ENCODE measurements around the gene ANKRD33B.

Gene ANKRD33B

GRCh38 chr5:10617103-10617502 lies 53.2 kb downstream of the ANKRD33B start:
- CTCF ChIA-PET = interaction anchor here (0.9 to 10.3 kb wide), 5 partner anchors 10 to 72 kb away, joined by 3 to 112 read pairs (median 3); no protein-coding TSS in a partner anchor
- no peak for DNase-seq (ENCODE audit: extremely low spot score)
- no peak for TF ChIP-seq CTCF (IDR thresholded peaks at IDR 0.05; ENCODE audit: control extremely low read depth, extremely low read depth, low read depth, missing control alignments)
- POLR2A ChIA-PET = no interaction called here

- ChIA-PET CTCF (interaction anchor here (4.9 to 10.3 kb wide), 2 partner anchors 9 to 10 kb away, joined by 44 to 112 read pairs; no protein-coding TSS in a partner anchor), POLR2A (no interaction called here)
- no peak for DNase-seq (ENCODE audit: extremely low spot score)
- no peak for TF ChIP-seq CTCF (IDR thresholded peaks at IDR 0.05; ENCODE audit: control extremely low read depth, extremely low read depth, low read depth, missing control alignments)
These were observed 54.4 kb downstream of the ANKRD33B start for GRCh38 chr5:10618311-10618710.

GRCh38 chr5:10619649-10620048 lies 55.8 kb downstream of the ANKRD33B start:
- ChIA-PET CTCF (interaction anchor here (1.0 to 10.3 kb wide), 9 partner anchors 7 to 167 kb away, joined by 3 to 112 read pairs (median 4); no protein-coding TSS in a partner anchor), POLR2A (interaction anchor here (1.0 kb wide), 1 partner anchor 12 kb away, joined by 4 read pairs; no protein-coding TSS in a partner anchor)

GRCh38 chr5:10620346-10620745 lies 56.5 kb downstream of the ANKRD33B start:
- POLR2A ChIA-PET = interaction anchor here (1.0 kb wide), 1 partner anchor 13 kb away, joined by 4 read pairs; no protein-coding TSS in a partner anchor
- TF ChIP-seq CTCF (IDR thresholded peaks at IDR 0.05; ENCODE audit: control extremely low read depth, extremely low read depth, low read depth, missing control alignments) = no peak
- DNase-seq (ENCODE audit: extremely low spot score) = no peak
- CTCF ChIA-PET = interaction anchor here (0.9 to 10.3 kb wide), 13 partner anchors 7 to 168 kb away, joined by 3 to 112 read pairs (median 4); no protein-coding TSS in a partner anchor

More at GRCh38 chr5:10619649-10620048, 55.8 kb downstream of the ANKRD33B start:
- DNase-seq (ENCODE audit: extremely low spot score) = no peak
- no peak for TF ChIP-seq CTCF (IDR thresholded peaks at IDR 0.05; ENCODE audit: control extremely low read depth, extremely low read depth, low read depth, missing control alignments)

DNA sequence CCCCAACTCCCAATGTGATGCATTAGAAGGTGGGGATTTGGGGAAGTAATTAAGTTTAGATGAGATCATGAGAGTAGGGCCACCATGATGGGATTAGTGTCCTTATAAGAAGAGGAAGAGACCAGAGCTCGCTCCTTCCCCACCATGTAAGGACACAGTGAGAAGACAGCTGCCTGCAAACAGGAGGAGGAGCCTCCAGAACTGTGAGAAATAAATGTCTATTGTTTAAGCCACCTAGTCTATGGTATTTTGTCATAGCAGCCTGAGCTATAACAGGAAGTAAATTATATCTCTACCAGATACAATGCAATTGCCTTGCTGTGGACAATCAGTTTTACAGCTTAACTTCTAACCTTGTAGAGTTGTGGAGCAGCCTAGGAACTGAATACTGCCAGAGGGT lies 58.0 kb downstream of the ANKRD33B start:
- POLR2A ChIA-PET = interaction anchor here (2.1 kb wide), 1 partner anchor 15 kb away, joined by 9 read pairs; no protein-coding TSS in a partner anchor
- DNase-seq (ENCODE audit: extremely low spot score) = no peak
- CTCF ChIA-PET = interaction anchor here (0.6 to 4.9 kb wide), 6 partner anchors 9 to 169 kb away, joined by 4 to 44 read pairs (median 7); no protein-coding TSS in a partner anchor
- TF ChIP-seq CTCF (IDR thresholded peaks at IDR 0.05; ENCODE audit: control extremely low read depth, extremely low read depth, low read depth, missing control alignments) = no peak

DNA sequence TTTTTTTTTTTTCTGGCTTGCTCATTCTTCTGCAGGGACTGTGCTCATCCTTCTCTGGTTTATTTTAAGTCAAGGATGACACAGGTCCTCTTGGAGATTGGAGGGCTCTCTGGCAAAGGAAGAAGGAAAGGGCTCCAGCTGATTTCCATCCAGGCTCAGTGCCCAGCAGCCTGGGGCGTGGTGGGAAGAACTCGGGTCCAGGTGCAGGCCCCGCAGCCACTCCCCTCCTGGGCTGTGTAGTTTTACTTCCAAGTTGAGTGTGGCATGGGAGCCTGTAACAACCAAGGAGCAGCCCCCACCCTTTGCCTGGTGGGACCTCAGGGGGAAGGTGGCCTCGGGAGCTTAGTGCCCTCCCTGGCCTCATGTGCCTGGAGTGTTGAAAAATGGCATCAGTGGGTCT lies 58.9 kb downstream of the ANKRD33B start:
- ChIA-PET POLR2A (interaction anchor here (2.1 kb wide), 1 partner anchor 16 kb away, joined by 9 read pairs; no protein-coding TSS in a partner anchor), CTCF (interaction anchor here (1.4 to 7.9 kb wide), 3 partner anchors 12 to 30 kb away, joined by 3 to 148 read pairs (median 4); no protein-coding TSS in a partner anchor)
- DNase-seq (ENCODE audit: extremely low spot score) = no peak
- TF ChIP-seq CTCF (IDR thresholded peaks at IDR 0.05; ENCODE audit: control extremely low read depth, extremely low read depth, low read depth, missing control alignments) = no peak
